Activated naive CD4-positive, alpha-beta T cell treated with anti-CD3 and anti-CD28 coated beads, Interleukin-2, amount 50 U/mL, for 72 hours (primary cell): ENCODE results near the gene TMCC1. TPM values are rescaled to one million over a fixed set of nuclear protein-coding genes. Genes with fewer than 3 reads are reported as not detected.

Experiments used
- ATAC-seq, 2 donors: fragments of 150-1000 bp; cut with Tn5 transposase; 2 replicates each; pipeline ENCODE4 v1.10.0; 2021; ENCODE audit warnings: mild to moderate bottlenecking in 2 of 2, moderate library complexity in 2 of 2
- DNase-seq, 2 donors: peaks; one replicate each; pipeline ENCODE4 v3.0.0; 2021 to 2022; ENCODE audit warnings: low spot score in 2 of 2
- H3K27ac Mint-ChIP-seq, 2 donors: one replicate each; pipeline ENCODE4 v1.8.0; 2022; ENCODE audit warnings: mild to moderate bottlenecking in 2 of 2, mixed read lengths in 2 of 2
- H3K36me3 Mint-ChIP-seq, 2 donors: one replicate each; pipeline ENCODE4 v1.8.0; 2022; ENCODE audit warnings: mixed read lengths in 2 of 2
- H3K9me3 Mint-ChIP-seq, 2 donors: one replicate each; pipeline ENCODE4 v1.8.0; 2022; ENCODE audit warnings: mixed read lengths in 2 of 2
- total RNA-seq, 2 donors: library from RNA; stranded (reverse); gene quantifications; one replicate each; pipeline ENCODE4 v1.2.3, GENCODE V29; 2022

Gene TMCC1
- total RNA-seq = 10 to 100 TPM; 13.4 to 13.6 TPM

- Mint-ChIP-seq H3K9me3 (no peaks in the 10 kb centered on the region), H3K27ac (peak within 1 kb of the TSS; percentile 88 to 93), H3K36me3 (peaks cover 0 to 4% of the 10 kb centered on the region in 2 donors)
- ATAC-seq (peak; percentile 94 to 95), DNase-seq (peak; percentile 87 to 89)
Observed at GRCh38 chr3:129893581-129894070, at the start of gene TMCC1. Gene TMCC1 (minus strand): TSS chr3:129893711.

GRCh38 chr3:129943020-129943419 lies 49.5 kb upstream of the TMCC1 start:
- H3K27ac Mint-ChIP-seq = no peak overlapping the region
- peaks cover 4 to 7% of the 10 kb centered on the region in 2 donors for H3K9me3 Mint-ChIP-seq
- DNase-seq = no peak
- no peaks in the 10 kb centered on the region for H3K36me3 Mint-ChIP-seq
- no peak for ATAC-seq

GRCh38 chr3:129942296-129942695 lies 48.8 kb upstream of the TMCC1 start:
- DNase-seq (peak in 1 of 2 donors; percentile 54), ATAC-seq (peak; percentile 57 to 84)
- H3K36me3 Mint-ChIP-seq = no peaks in the 10 kb centered on the region
- H3K9me3 Mint-ChIP-seq = peaks cover 0 to under 1% of the 10 kb centered on the region in 2 donors
- H3K27ac Mint-ChIP-seq = no peak overlapping the region

- H3K9me3 Mint-ChIP-seq = no peaks in the 10 kb centered on the region
- no peak for ATAC-seq
- DNase-seq = no peak
- peak overlapping the region in 1 of 2 donors; percentile 7 for H3K27ac Mint-ChIP-seq
- no peaks in the 10 kb centered on the region for H3K36me3 Mint-ChIP-seq
Observed at GRCh38 chr3:129940086-129940485, 46.6 kb upstream of the TMCC1 start.

- ATAC-seq = no peak
- no peak for DNase-seq
- no peaks in the 10 kb centered on the region for H3K9me3 Mint-ChIP-seq
- H3K27ac Mint-ChIP-seq = no peak overlapping the region
- H3K36me3 Mint-ChIP-seq = no peaks in the 10 kb centered on the region
Observed at GRCh38 chr3:129938140-129938930, 44.8 kb upstream of the TMCC1 start.

- Mint-ChIP-seq H3K36me3 (no peaks in the 10 kb centered on the region), H3K27ac (no peak overlapping the region), H3K9me3 (no peaks in the 10 kb centered on the region)
- DNase-seq (no peak), ATAC-seq (no peak)
Observed at GRCh38 chr3:129937717-129938116, 44.2 kb upstream of the TMCC1 start.

- Mint-ChIP-seq H3K9me3 (no peaks in the 10 kb centered on the region), H3K36me3 (no peaks in the 10 kb centered on the region)
- peak; percentile 67 to 80 for ATAC-seq
Observed at GRCh38 chr3:129936757-129937156, 43.2 kb upstream of the TMCC1 start.

GRCh38 chr3:129934234-129935123 lies 41.0 kb upstream of the TMCC1 start:
- peaks cover 4 to 9% of the 10 kb centered on the region in 2 donors for H3K9me3 Mint-ChIP-seq
- no peak overlapping the region for H3K27ac Mint-ChIP-seq
- H3K36me3 Mint-ChIP-seq = peaks cover 3 to 4% of the 10 kb centered on the region in 2 donors
- ATAC-seq = peak in 1 of 2 donors; percentile 58
- DNase-seq = peak in 1 of 2 donors; percentile 15

More at GRCh38 chr3:129936757-129937156, 43.2 kb upstream of the TMCC1 start:
- no peak for DNase-seq
- peak overlapping the region in 1 of 2 donors; percentile 29 for H3K27ac Mint-ChIP-seq

GRCh38 chr3:129933471-129933870 lies 40.0 kb upstream of the TMCC1 start:
- Mint-ChIP-seq H3K27ac (no peak overlapping the region), H3K9me3 (peaks cover 6 to 12% of the 10 kb centered on the region in 2 donors), H3K36me3 (peaks cover 4 to 7% of the 10 kb centered on the region in 2 donors)
- ATAC-seq (no peak), DNase-seq (no peak)

- peaks cover 7 to 10% of the 10 kb centered on the region in 2 donors for H3K36me3 Mint-ChIP-seq
- DNase-seq (no peak), ATAC-seq (no peak)
- peaks cover 10 to 18% of the 10 kb centered on the region in 2 donors for H3K9me3 Mint-ChIP-seq
- no peak overlapping the region for H3K27ac Mint-ChIP-seq
Observed at GRCh38 chr3:129929383-129929782, 35.9 kb upstream of the TMCC1 start.

GRCh38 chr3:129927072-129927471 lies 33.6 kb upstream of the TMCC1 start:
- peaks cover 10 to 18% of the 10 kb centered on the region in 2 donors for H3K9me3 Mint-ChIP-seq
- H3K36me3 Mint-ChIP-seq = peaks cover 7 to 10% of the 10 kb centered on the region in 2 donors
- no peak for DNase-seq
- ATAC-seq = no peak
- H3K27ac Mint-ChIP-seq = no peak overlapping the region

GRCh38 chr3:129919806-129920205 lies 26.3 kb upstream of the TMCC1 start:
- no peak for ATAC-seq
- DNase-seq = no peak
- H3K36me3 Mint-ChIP-seq = peaks cover 33 to 35% of the 10 kb centered on the region in 2 donors
- no peak overlapping the region for H3K27ac Mint-ChIP-seq
- peaks cover 23 to 34% of the 10 kb centered on the region in 2 donors for H3K9me3 Mint-ChIP-seq

- DNase-seq = no peak
- peaks cover 27 to 35% of the 10 kb centered on the region in 2 donors for H3K9me3 Mint-ChIP-seq
- H3K27ac Mint-ChIP-seq = no peak overlapping the region
- peaks cover 35 to 36% of the 10 kb centered on the region in 2 donors for H3K36me3 Mint-ChIP-seq
- ATAC-seq = no peak
Observed at GRCh38 chr3:129919357-129919756, 25.8 kb upstream of the TMCC1 start.

- H3K9me3 Mint-ChIP-seq = peaks cover 27 to 35% of the 10 kb centered on the region in 2 donors
- no peak overlapping the region for H3K27ac Mint-ChIP-seq
- DNase-seq (no peak), ATAC-seq (no peak)
- H3K36me3 Mint-ChIP-seq = peaks cover 35 to 36% of the 10 kb centered on the region in 2 donors
Observed at GRCh38 chr3:129918461-129918860, 24.9 kb upstream of the TMCC1 start.

- no peak for ATAC-seq
- DNase-seq = no peak
- H3K36me3 Mint-ChIP-seq = peaks cover 35 to 36% of the 10 kb centered on the region in 2 donors
- H3K9me3 Mint-ChIP-seq = peaks cover 27 to 35% of the 10 kb centered on the region in 2 donors
- no peak overlapping the region for H3K27ac Mint-ChIP-seq
Observed at GRCh38 chr3:129917423-129918007, 24.0 kb upstream of the TMCC1 start.

GRCh38 chr3:129913618-129914017 lies 20.1 kb upstream of the TMCC1 start:
- peaks cover 31% of the 10 kb centered on the region in 2 donors for H3K36me3 Mint-ChIP-seq
- H3K9me3 Mint-ChIP-seq = peaks cover 22 to 28% of the 10 kb centered on the region in 2 donors
- H3K27ac Mint-ChIP-seq = no peak overlapping the region
- DNase-seq (no peak), ATAC-seq (no peak)
